Mammary microvascular endothelial cell (primary cell): Measurements from ENCODE around the gene OR6C2. TPM values are rescaled to one million over a fixed set of nuclear protein-coding genes. Genes with fewer than 3 reads are reported as not detected.

Experiments used
- total RNA-seq: library from RNA; depleted of rRNA; stranded (reverse); fragments of >200 nt; gene quantifications from 2 replicates; pipeline ENCODE4 v1.2.3, GENCODE V29; 2015

OR6C2 gene
- total RNA-seq = not detected in 2 replicates

GRCh38 chr12:55443776-55444175, at the start of gene OR6C2:
Gene OR6C2 (plus strand): TSS chr12:55444076. CDS start chr12:55452214, 8,138 bp downstream.

GRCh38 chr12:55400229-55400628, 43.6 kb upstream of the OR6C2 start, which contains the start of gene OR6C65:
Gene OR6C65 (plus strand): TSS chr12:55400529. CDS start chr12:55400529, 0 bp downstream.

GRCh38 chr12:55425954-55426353, 17.9 kb upstream of the OR6C2 start, which contains the start of gene OR6C76:
Gene OR6C76 (plus strand): TSS chr12:55426254. CDS start chr12:55426254, 0 bp downstream.

GRCh38 chr12:55470088-55470829, 26.4 kb downstream of the OR6C2 start, which contains the start of gene OR6C70:
Gene OR6C70 (minus strand): TSS chr12:55470138. CDS start chr12:55470138, 0 bp downstream.

GRCh38 chr12:55492078-55492477, 48.2 kb downstream of the OR6C2 start, which contains the start of gene OR6C68:
Gene OR6C68 (plus strand): TSS chr12:55492378. CDS start chr12:55492378, 0 bp downstream.

Other genes with a start within 250 kb of the OR6C2 start
- gene OR10A7, start 223.1 kb upstream of the OR6C2 start, total RNA-seq = not detected in 2 replicates
- not detected in 2 replicates for gene OR6C74, start 199.5 kb upstream of the OR6C2 start, total RNA-seq
- not detected in 2 replicates for gene OR6C6, start 147.5 kb upstream of the OR6C2 start, total RNA-seq
- gene OR6C1, start 129.7 kb upstream of the OR6C2 start, total RNA-seq = not detected in 2 replicates
- not detected in 2 replicates for gene OR6C3, start 113.3 kb upstream of the OR6C2 start, total RNA-seq
- not detected in 2 replicates for gene OR6C75, start 81.1 kb upstream of the OR6C2 start, total RNA-seq
- gene OR6C65, start 43.5 kb upstream of the OR6C2 start, total RNA-seq = not detected in 2 replicates
- not detected in 2 replicates for gene OR6C76, start 17.8 kb upstream of the OR6C2 start, total RNA-seq
- gene OR6C70, start 26.1 kb downstream of the OR6C2 start, total RNA-seq = not detected in 2 replicates
- gene OR6C68, start 48.3 kb downstream of the OR6C2 start, total RNA-seq = not detected in 2 replicates
- not detected in 2 replicates for gene OR6C4, start 105.5 kb downstream of the OR6C2 start, total RNA-seq
- gene OR2AP1, start 128.4 kb downstream of the OR6C2 start, total RNA-seq = not detected in 2 replicates
- not detected in 2 replicates for gene OR10P1, start 192.8 kb downstream of the OR6C2 start, total RNA-seq